Neural crest cell (in vitro differentiated cells): Measurements from ENCODE around the gene PRKCA. TPM values are rescaled to one million over a fixed set of nuclear protein-coding genes. Genes with fewer than 3 reads are reported as not detected.
"Not testable (repeated sequence)": the region's sequence is repeated elsewhere in the genome, so short reads cannot be mapped to it uniquely, and the experiment has no call there.

Experiments
- DNase-seq: peaks from one replicate; pipeline ENCODE4 v3.0.0; 2021; ENCODE audit warnings: low read depth, mixed read lengths, low spot score
- H3K27ac Mint-ChIP-seq: one replicate; pipeline ENCODE4 v1.8.0; 2021; ENCODE audit warnings: mild to moderate bottlenecking, mixed read lengths; ENCODE audit not compliant: unreplicated experiment
- H3K27me3 Mint-ChIP-seq: 2 replicates; pipeline ENCODE4 v1.8.0; 2021; ENCODE audit warnings: low read depth, mild to moderate bottlenecking, mixed read lengths
- H3K36me3 Mint-ChIP-seq: 2 replicates; pipeline ENCODE4 v1.8.0; 2021; ENCODE audit warnings: low read depth, mild to moderate bottlenecking, mixed read lengths
- H3K4me1 Mint-ChIP-seq: 2 replicates; pipeline ENCODE4 v1.8.0; 2021; ENCODE audit warnings: mixed read lengths
- H3K4me3 Mint-ChIP-seq: one replicate; pipeline ENCODE4 v1.8.0; 2021; ENCODE audit warnings: mild to moderate bottlenecking, mixed read lengths
- H3K9me3 Mint-ChIP-seq: 2 replicates; pipeline ENCODE4 v1.8.0; 2021; ENCODE audit warnings: mixed read lengths
- long read RNA-seq: library from polyadenylated mRNA; unstranded; transcript quantifications from one replicate; pipeline ENCODE4 v2.0.0, GENCODE V29; 2020
- total RNA-seq: library from RNA; stranded (reverse); gene quantifications from 2 replicates; pipeline ENCODE4 v1.2.1, GENCODE V29; 2021
- TF ChIP-seq, protein P1 (sequence below): fragments of 200-600 bp; sonication (generic); conservative IDR thresholded peaks from 2 replicates; pipeline ENCODE4 v1.5.0; 2021; ENCODE audit warnings: antibody characterized with exemption, mild to moderate bottlenecking

The PRKCA gene
- total RNA-seq = 21.2 and 22.7 TPM in 2 replicates
- long read RNA-seq, partial matches to known transcripts = 0 of 8 reads
- long read RNA-seq, other reads (novel, unspliced or antisense) = 8 of 8 reads

DNA sequence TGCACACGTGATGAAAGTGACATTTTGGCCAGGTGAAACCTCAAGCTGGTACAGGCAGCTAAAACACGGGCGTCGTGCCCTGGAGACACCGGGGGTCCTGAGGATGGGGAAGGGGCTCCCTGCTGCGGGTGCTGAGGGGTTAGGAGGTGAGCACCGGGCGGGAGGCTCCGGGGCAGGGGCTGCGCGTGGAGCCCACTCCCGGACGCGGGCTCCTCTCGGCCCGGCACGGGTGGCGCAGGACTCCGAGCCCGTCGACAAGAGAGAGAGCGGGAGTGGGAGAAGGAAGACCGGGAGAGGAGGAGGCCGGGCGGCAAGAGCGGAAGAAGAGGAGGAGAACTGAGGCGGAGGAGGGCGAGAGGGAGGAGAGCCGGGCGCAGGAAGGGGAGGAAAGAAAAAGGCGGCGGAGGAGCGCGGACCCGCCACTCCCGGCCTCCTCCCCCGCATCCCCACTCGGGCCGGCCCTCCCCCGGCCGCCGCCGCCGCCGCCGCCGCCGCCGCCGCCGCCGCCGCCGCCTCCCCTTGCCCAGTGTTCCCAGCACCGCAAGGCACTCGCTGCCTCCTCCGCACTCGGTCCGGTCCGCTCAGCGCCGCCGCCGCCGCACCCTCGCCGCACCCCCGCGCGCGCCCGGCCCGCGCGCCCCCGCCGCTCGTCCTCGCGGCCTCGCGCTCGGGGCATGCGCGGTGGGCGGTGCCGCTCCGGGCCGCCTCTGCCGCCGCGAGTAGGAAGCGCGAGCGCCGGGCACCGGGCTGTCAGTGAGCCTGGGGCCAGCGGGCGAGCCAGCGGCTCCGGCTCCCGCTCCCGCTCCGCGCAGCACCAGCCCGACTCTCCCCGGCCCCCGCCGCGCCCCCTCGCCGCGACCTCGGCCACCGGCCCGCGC, at the start of gene PRKCA:
Gene PRKCA (plus strand): TSS at position 750 of the 878 bp plus-strand sequence.
- TF ChIP-seq, protein P1, sequence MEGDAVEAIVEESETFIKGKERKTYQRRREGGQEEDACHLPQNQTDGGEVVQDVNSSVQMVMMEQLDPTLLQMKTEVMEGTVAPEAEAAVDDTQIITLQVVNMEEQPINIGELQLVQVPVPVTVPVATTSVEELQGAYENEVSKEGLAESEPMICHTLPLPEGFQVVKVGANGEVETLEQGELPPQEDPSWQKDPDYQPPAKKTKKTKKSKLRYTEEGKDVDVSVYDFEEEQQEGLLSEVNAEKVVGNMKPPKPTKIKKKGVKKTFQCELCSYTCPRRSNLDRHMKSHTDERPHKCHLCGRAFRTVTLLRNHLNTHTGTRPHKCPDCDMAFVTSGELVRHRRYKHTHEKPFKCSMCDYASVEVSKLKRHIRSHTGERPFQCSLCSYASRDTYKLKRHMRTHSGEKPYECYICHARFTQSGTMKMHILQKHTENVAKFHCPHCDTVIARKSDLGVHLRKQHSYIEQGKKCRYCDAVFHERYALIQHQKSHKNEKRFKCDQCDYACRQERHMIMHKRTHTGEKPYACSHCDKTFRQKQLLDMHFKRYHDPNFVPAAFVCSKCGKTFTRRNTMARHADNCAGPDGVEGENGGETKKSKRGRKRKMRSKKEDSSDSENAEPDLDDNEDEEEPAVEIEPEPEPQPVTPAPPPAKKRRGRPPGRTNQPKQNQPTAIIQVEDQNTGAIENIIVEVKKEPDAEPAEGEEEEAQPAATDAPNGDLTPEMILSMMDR = no peak
- no peaks in the 10 kb centered on the region for H3K9me3 Mint-ChIP-seq
- peak within 1 kb of the TSS; percentile 96 for H3K4me3 Mint-ChIP-seq
- peak; percentile 53 for DNase-seq
- no peaks in the 10 kb centered on the region for H3K36me3 Mint-ChIP-seq
- H3K4me1 Mint-ChIP-seq = peaks cover 36% of the 10 kb centered on the region
- H3K27me3 Mint-ChIP-seq = peaks cover 25% of the 10 kb centered on the region
- no peak within 1 kb of the TSS for H3K27ac Mint-ChIP-seq

DNA sequence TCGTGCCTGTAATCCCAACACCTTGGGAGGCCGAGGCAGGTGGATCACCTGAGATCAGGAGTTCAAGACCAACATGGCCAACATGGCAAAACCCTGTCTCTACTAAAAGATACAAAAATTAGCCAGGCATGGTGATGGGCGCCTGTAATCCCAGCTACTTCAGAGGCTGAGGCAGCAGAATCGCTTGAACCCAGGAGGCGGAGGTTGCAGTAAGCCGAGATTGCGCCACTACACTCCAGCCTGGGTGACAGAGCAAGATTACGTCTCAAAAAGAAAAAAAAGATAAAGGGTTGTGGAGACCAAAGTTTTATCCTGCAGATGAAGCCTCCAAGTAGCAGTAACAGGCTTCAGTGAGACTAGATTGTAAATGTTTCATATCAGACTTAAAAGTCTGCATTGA, 49.0 kb upstream of the PRKCA start:
- not testable (repeated sequence) for H3K27ac Mint-ChIP-seq, H3K27me3 Mint-ChIP-seq, H3K4me1 Mint-ChIP-seq, H3K36me3 Mint-ChIP-seq, H3K9me3 Mint-ChIP-seq, DNase-seq, H3K4me3 Mint-ChIP-seq

DNA sequence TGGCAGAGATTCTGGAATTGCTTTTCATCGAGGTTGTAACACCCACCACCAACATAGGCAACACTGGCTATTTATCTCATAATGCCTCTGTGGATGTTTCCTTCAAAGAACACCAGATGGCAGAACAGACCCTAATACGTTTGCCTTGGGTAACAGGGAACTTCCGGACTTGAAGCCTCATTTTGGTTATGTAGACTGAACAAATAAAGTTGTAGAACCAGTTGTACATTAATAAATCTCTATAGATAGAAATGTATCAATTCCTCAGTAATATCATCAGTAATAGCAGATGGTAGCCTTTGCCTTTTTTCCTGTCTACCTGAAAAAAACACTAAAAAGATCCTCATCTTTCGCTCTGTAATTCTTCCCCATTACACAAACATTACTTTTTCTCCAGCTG, 47.3 kb upstream of the PRKCA start:
- no peaks in the 10 kb centered on the region for H3K9me3 Mint-ChIP-seq
- H3K4me3 Mint-ChIP-seq = no peak overlapping the region
- TF ChIP-seq, protein P1 = peak; percentile 86
- H3K27ac Mint-ChIP-seq = no peak overlapping the region
- H3K27me3 Mint-ChIP-seq = no peaks in the 10 kb centered on the region
- no peaks in the 10 kb centered on the region for H3K36me3 Mint-ChIP-seq
- DNase-seq = peak; percentile 7
- no peaks in the 10 kb centered on the region for H3K4me1 Mint-ChIP-seq

DNA sequence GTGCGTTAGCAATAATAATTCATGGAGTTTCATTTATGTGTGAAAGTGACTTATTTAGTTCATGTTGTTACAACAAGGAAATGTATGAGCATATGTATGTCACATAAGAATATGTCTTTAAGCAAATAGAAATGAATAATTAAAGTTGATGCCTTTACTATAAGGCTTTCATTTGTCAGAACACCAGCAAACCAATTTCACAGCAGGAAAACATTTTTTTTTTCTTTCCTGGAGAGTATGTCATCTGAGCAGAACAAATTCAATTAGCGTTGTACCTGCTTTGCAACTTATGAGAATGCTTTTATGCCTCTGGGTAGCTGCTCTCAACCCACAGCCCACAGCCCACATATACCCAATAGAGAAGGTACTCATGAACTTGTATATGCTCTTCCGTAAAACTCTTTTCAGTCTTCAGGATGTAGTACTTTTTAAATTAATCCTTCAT, 46.9 kb upstream of the PRKCA start:
- Mint-ChIP-seq H3K27me3 (no peaks in the 10 kb centered on the region), H3K36me3 (no peaks in the 10 kb centered on the region), H3K27ac (no peak overlapping the region), H3K4me3 (no peak overlapping the region), H3K9me3 (no peaks in the 10 kb centered on the region), H3K4me1 (no peaks in the 10 kb centered on the region)
- DNase-seq = no peak
- TF ChIP-seq, protein P1 = no peak

DNA sequence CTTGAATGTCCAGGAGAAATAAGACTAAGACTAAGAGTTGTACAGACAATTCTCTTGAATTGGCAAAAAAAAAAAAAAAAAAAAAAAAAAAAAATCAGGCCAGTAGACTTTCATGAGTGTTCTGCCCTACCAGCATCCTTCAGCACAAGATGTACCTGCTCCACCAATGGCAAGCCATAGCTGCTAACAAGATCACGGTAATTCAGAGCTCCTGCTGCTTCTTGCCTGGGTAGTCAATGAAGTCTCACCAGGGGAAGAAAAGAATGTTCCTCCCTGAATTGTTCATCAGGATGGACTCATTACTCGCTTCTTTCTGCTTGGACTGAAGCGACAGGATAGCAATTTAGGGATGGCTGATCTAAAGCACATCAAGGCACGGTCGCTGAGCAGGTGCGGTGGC, 42.1 kb upstream of the PRKCA start:
- Mint-ChIP-seq H3K9me3 (no peaks in the 10 kb centered on the region), H3K27ac (no peak overlapping the region), H3K27me3 (no peaks in the 10 kb centered on the region), H3K4me1 (no peaks in the 10 kb centered on the region), H3K4me3 (no peak overlapping the region), H3K36me3 (no peaks in the 10 kb centered on the region)
- TF ChIP-seq, protein P1 = no peak
- no peak for DNase-seq

DNA sequence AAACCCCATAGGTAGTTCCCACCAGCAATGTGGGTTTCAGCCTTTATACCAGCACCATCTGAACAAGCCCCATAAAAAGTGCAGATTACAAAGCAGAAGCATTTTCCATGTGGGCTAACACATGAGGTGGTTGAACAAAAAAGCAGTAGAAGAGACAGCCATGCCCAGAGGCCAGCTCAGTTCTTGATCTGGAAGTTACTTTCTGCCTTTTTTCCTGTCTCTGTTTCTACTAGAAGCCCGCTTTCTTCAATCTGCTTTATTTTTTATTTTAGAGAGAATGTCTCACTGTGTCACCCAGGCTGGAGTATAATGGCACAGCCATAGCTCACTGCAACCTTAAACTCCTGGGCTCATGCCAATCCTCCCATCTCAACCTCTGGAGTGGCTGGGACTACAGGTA, 41.7 kb upstream of the PRKCA start:
- Mint-ChIP-seq H3K27ac (no peak overlapping the region), H3K9me3 (no peaks in the 10 kb centered on the region), H3K36me3 (no peaks in the 10 kb centered on the region), H3K4me1 (no peaks in the 10 kb centered on the region), H3K27me3 (no peaks in the 10 kb centered on the region), H3K4me3 (no peak overlapping the region)
- no peak for DNase-seq
- TF ChIP-seq, protein P1 = no peak
